ENCODE measurements around the gene ELP4.

GRCh38 chr11:31818425-31818755 lies 308.8 kb downstream of the ELP4 start:
- no peak for TF ChIP-seq ZNF416 (tag by site-specific recombination; IDR thresholded peaks at IDR 0.05)
- TF ChIP-seq ZNF121 (tag by site-specific recombination; IDR thresholded peaks at IDR 0.05) = no peak
- TF ChIP-seq TCF7L2 (IDR thresholded peaks at IDR 0.05; ENCODE audit: borderline replicate concordance, low read depth, low read length) = no peak
- TF ChIP-seq, protein P1, sequence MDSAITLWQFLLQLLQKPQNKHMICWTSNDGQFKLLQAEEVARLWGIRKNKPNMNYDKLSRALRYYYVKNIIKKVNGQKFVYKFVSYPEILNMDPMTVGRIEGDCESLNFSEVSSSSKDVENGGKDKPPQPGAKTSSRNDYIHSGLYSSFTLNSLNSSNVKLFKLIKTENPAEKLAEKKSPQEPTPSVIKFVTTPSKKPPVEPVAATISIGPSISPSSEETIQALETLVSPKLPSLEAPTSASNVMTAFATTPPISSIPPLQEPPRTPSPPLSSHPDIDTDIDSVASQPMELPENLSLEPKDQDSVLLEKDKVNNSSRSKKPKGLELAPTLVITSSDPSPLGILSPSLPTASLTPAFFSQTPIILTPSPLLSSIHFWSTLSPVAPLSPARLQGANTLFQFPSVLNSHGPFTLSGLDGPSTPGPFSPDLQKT (IDR thresholded peaks at IDR 0.05; ENCODE audit: borderline replicate concordance, low read depth, low read length) = no peak
- TF ChIP-seq ZNF10 (tag by site-specific recombination; IDR thresholded peaks at IDR 0.05) = no peak
- TF ChIP-seq KLF16 (tag by site-specific recombination; IDR thresholded peaks at IDR 0.05) = no peak
- TF ChIP-seq CTCF (tag by site-specific recombination; IDR thresholded peaks at IDR 0.05) = no peak
- no peak for TF ChIP-seq ZNF155 (tag by site-specific recombination; IDR thresholded peaks at IDR 0.05)
- no peak for TF ChIP-seq ZNF274 (IDR thresholded peaks at IDR 0.05; ENCODE audit: low read length)
- TF ChIP-seq ZNF274 (tag by site-specific recombination; IDR thresholded peaks at IDR 0.05; ENCODE audit: borderline replicate concordance) = no peak
- no peak for TF ChIP-seq ZNF311 (tag by site-specific recombination; IDR thresholded peaks at IDR 0.05; ENCODE audit: borderline replicate concordance)

Measured in HEK293 (cell line).